ENCODE measurements around the gene SKAP1.
A peak's percentile ranks its signal among the peaks of the same experiment; 100 is the strongest.
"Not testable (repeated sequence)": the region's sequence is repeated elsewhere in the genome, so short reads cannot be mapped to it uniquely, and the experiment has no call there.

SKAP1 gene

DNA sequence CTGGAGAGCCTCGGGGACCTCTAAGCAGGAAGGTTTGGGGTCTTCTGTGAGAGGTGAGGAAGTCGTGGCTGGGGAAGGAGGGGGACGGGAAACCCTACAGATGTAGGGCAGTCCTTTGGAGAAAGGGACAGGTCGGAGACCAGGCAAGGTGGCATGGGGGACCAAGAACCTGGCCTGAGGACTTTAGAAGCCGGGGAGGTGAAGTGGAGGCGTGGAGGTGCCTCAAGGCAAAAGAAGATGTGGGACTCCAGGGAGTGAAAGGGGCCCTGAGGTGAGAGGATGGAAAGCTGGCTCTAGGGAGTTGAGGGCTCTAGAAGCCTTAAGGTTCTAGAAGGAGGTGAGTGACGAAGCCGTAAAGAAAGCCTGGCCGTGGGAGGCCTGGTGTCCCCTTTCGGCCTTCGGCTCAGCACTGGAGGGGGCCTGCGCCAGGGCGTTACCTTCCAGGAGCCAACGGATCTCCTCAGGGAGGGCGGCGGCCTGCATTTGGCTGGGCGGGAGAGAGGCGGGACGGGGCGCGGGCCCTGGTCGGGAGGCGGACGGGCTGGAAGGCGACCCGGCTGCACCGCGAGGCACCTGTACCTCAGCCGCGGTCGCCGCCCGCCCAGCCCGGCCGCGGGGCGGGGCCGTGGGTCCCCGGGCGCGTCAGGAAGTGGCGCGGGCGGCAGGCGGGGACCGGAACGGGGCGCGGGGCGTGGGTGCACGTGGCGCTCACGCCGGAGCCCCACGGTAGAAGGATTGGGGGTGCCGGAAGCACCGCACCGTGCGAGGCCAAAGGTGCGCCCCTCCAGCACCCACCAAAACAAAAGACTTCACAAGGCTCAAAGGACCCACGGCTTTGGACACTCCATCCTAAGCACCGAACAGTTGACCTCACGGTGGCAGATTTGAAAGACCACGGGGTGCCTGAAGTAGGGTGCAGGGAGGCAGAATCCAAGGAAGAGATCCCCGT lies at the start of gene SKAP1:
TSS of gene SKAP1 (minus strand) at position 577 of the 949 bp plus-strand sequence.
- no peak for DNase-seq

DNA sequence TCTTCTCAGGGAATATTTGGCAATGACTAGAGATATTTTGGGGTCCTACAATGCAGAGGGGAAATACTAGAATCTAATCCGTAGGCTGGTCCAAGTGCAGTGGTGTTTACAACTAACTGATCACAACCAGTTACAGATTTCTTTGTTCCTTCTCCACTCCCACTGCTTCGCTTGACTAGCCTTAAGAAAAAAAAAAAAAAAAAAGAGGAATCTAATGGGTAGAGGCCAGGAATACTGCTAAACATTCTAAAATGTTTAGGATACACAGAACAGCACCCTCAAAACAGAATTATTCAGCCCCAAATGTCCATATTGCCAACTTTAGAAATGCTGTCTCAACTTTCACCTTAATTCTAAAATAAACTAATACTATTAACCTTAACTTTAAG lies 49.0 kb upstream of the SKAP1 start:
- DNase-seq: no peak

DNA sequence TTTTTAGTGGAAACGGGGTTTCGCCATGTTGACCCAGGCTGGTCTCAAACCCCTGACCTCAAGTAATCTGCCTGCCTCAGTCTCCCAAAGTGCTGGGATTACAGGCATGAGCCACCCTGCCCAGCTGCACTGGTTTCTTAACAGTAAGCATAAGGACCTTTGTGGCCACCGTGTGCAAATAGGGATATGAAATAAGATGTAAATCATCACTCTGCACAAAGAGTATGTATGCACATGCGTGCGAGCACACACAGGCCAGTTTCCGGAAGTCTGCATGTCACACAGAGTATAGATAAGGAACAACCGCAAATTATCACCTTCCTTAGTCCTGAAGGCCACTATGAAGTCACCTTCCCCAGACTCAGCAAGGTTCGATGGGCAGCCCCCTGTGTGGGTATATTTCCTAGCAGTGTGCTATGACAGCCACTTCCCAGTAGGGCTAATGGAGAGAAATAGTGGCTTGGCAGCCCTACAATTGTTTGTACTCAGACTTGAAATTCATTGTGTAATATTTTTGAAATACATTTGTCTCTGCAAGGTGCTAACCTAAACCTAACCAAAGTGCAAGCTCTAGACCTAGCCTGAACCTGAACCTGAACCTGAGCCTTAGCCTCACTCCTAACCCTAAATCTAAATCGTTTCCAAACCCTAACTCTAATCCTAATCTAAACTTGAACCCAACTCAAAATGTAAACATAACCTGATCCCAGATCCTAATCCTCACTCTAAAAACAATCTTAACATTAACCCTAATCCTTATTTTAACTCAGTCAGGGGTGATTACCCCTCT lies 48.4 kb upstream of the SKAP1 start:
- no peak for DNase-seq

DNA sequence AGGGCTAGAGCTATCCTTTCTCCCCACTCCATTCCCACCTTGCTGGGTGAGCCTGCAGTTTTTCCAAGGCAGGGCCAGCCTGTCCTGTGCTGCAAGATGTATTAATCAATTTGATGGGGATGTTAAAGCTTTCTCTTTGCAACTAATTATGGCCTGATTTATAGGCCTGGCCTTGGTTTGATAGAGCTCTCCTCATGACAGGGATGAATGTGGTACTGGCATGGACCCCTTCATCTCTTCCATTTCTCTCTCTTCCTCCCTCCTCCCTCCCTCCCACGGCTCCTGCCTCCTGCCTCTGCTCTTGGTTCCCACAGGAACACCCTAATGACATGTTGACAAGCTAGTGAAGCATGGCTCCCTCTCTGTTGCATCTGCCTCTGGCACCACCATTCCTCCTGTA lies 47.2 kb upstream of the SKAP1 start:
- DNase-seq: peak; percentile 24 to 73 (median 39)

DNA sequence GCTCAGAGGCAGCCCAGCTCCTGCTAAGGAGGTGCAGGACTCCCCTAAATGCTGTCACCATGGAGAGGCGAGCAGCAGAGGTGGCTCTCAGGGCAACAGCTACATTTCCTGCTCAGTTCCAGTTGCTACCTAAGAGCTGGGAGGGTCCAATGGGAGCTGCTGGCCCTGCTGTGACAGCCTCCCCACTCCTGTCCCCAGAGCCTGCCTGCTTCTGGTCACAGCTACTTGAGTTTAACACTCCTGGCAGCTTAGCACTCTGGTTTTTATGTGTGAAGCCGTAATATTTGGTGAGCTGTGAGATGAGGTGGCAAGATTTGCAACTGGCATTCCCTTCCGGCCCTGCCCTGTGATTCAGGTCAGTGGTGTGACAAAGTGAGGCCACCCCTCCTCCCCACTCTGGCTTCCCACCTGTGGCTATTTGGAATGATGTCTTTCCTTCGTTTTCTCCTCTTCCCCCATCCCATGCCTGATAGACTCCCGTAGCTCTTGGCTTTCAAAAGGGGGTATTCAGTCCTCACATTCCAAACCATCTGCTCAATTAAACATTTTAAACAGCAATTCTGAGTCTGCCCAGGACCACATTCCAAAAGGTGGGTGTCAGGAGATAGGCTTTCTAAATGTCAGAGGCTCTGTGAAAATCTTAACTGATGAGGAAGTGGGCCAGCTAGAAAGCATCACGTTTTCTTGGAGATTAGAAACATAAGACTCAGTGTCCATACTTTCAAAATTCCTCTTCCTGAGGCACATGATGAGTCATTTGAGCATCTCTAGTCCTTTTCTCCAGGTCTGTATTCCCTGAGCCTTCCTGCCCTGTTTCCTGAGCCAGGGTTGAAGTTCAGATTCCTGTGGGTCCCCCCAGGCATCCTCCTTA lies 42.6 kb upstream of the SKAP1 start:
- peak; percentile 90 to 98 (median 92) for DNase-seq

DNA sequence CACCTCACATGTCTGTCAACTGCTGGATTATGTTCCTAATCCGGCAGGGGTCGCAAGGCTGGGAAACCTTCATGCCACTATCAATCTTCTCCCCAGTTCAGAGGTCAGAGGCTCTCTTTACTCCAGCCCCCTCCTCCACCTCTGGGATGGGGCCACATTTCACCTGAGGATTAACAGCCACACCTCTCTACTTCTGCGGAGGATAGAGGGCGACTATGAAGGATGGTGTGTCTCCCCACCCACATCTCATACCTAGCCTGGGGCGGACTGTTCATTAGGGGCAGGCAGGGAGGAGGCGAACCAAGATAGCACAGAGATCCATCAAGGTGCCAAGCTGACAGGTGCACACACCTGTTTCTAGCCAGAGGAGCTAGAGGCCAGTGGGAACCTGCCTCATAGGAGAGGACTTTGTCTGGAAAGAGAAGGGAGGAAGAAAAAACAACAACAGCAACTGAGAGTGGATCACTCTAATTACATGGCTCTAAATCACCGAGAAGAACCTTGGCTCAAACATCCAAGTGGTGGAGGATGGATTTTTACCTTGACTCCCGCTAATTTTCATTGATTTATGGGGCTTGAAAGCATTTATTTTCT lies 41.9 kb upstream of the SKAP1 start:
- DNase-seq: peak; percentile 90 to 98 (median 91)

DNA sequence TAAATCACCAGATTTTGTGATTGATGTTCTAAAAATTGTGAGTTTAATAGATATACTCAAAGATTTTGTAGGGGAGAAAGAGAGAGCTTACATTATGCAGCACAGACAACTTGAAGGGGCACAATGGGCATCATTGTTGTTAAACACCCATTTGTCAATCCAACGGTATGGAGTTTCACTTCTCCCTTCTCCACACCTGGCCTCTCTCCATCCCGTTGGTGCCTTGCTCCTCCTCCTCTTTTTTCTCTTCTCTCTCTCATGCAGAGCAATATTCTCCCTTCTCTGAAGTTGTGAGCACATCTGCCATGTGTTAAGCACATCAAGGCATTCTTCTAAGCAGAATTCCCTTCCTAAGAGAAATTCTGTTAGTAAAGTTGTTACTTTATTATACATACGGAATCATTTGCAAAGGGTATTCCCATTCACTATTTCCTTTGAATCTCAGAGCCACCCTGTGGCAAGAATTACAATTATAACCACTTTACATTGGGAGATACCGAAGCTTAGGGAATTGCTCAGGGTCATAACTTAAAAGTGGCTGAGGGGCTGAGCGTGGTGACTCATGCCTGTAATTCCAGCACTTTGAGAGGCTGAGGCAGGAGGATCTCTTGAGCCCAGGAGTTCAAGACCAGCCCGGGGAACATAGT lies 40.5 kb upstream of the SKAP1 start:
- DNase-seq: peak in 1 of 3 experiments; percentile 21

DNA sequence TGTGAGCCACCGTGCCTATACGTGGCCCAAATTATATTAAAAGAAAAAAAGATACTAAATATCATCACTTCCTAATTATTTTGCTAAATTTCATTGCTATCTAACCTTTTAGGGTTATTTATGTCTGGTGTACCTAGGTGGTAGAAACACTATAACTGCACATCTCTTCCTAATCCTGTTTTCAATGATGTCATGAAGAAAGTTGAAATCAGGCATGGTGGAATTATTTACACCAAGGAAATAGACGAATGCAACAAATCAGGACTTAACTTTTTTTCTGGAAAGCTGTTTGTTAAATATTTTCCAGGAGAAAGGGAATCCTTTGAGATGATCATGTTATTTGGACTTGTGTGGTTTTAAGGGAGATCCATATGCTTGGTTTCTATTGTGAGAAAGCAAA lies 39.2 kb upstream of the SKAP1 start:
- no peak for DNase-seq

DNA sequence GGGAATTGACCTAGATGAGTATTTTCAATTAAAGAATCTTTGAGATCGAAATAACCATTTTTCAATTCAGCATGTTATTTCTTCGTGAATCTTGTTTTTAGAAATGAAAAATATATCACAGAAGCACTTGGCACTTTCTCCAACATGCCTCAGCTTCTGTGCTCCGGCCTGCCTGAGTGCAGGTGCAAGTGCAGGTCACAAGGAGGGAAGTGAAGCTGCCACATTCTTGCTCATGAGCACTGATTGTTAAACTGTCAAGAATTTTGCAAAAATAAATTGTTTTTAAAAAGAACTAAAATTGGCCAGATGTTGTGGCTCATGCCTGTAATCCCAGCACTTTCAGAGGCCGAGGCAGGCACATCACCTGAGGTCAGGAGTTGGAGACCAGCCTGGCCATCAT lies 38.3 kb upstream of the SKAP1 start:
- DNase-seq: no peak

DNA sequence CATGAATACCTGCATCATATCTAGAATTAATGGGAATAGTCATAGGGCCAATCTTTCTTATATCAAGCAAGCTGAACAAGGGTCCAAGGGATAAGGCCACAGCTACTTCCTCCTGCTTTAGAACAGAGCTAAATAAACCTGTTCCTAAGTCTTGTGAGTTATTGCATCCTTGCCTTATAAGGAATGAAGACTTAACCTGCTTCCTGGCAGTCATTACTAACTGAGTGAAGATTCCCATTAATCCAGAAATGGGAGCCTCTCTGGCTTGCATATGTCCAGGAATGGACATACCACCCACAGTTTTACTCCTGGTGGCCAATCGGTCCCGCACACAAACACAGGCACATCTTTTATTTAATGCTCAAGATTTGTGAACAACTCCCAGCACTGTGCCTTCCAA lies 35.9 kb upstream of the SKAP1 start:
- DNase-seq: no peak

DNA sequence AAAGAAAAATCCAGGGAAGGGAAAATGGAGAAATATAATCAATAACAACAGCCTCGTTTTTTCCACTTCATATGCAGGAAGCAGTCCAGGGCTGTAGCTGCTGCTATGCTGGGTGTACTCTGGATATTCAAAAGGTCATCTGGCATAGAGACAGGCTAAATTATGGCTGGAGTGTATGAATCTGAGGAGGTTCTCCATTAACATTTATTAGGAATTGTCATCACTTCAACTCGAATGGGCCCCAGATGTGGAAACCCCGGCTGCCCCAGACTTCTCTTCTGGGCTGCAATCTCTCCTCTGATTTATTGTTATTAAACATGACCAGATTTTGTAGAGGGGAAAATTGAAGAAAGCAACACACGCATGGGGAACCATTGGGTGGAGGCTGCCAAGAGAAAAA lies 33.5 kb upstream of the SKAP1 start:
- no peak for DNase-seq

DNA sequence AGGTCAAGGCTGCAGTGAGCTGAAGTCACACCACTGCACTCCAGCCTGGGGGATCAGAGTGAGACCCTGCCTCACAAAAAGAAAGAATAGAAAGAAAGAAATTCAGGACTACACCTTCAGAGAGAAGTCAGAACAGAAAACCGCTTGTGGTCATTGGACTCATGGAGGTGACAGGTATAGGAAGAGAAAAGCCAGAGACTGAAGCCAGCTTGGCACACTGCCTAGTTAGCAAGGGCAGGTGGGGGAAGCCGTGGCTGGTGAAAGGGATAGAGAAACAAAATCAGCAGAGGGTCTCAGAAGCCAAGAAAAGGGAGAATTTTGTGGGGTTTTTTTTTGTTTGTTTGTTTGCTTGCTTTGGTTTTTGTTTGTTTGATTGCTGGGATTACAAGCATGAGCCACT lies 32.9 kb upstream of the SKAP1 start:
- peak; percentile 31 to 67 (median 54) for DNase-seq

DNA sequence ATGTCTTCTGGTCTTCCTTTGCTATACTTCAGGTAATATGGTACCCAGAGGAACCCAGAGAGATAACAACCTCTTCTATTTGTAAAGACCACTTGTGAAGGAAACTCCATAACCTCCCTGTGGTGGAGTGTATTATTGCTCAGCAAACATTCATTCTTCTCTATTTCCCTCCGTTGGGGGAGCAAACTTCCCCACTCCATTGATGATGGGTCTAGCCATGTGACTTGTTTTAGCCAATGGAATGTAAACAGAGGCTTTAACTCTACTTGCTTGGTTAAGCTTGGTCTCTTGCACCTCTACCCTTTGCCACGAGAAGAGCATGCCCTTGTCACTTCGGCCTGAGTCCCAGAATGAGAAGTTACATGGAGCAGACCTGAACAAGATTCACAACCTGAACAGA lies 30.0 kb upstream of the SKAP1 start:
- DNase-seq: peak in 1 of 3 experiments; percentile 77

DNA sequence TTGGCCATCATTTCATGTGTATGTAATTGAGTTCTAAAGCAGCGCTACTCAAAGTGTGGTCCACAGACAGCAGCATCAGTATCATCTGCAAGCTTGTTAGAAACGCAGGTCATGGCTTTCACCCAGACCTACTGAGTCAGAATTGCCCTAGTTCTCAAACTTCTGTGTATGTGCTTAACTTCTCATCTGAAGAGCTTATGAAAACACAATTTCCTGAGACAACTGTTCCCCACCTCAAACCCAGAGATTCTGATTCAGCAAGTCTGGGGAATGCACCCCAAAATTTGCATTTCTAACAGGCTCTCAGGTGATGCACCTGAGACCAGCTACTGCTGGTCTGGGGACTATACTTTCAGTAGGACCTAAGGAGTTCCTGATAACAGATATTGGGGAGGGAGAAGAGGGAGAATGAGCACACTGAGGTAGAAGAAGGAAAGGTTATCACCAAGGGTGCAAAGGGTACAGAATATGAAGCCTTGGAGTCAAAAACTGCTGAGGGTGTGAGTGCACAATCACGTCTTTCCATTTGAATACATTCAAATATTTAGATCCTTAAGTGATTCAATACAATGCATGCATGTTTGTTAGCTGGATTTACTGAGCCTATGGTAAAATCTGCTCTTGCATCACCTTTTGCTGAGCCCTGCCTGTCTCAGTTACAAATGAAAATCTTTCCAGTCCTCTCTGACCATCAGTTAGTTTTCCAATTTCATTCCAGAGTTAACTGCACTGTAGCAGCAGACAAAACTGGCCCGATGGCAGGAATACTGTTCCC lies 29.2 kb upstream of the SKAP1 start:
- no peak for DNase-seq

DNA sequence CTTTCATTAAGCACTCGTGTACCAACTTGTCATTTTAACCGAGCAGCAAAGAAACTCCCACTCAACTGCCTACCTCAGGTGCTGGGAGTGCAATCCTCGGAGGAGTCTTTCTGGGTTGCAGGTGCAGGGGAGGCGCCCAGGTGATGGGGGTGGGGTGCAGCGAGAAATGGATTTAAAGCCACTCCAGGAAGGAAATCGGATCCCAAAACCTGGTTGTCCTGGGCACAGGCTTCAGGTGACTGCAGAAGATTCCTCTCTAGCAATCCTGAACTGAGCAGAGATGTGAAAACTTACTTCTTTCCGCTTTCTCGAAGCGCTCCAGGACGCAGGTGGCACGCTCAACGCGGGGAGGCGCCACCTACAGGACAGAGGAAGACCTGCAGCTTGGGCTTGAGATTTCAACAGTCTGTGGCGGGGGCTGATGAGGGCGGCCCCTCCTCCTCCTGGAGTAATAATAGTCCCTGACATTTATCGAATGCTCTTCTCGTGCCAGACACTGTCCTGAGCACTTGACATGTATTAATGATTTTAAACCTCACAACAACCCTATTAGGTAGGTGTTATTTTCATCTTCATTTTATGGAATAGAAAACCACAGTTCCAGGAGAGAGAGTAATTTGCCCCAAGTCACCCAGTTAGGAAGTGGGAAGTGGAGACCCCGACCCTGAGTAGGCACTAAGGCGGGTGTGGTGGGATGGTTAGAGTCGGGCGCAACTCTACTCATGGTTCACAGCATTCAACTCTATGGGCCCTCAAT lies 27.2 kb upstream of the SKAP1 start:
- DNase-seq: peak; percentile 24 to 84 (median 56)

DNA sequence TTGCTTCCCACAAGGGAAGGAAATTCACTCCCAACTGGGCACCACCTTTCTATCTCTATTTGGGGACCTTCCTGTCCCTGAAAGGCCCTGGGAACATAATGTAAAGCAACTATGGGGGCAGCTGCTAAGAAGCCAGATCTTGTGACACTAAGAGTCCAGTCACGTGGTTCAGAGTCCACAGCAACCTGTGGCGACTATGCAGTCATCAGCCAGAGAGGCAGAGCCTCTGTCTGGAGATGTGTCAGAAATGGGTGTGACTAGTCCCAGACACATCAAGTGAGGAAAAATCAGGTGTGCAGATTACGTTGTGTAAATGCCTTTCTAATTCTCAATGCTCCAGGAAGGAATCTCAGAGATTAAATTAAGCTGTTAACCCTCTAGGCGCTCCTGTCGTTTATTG lies 26.6 kb upstream of the SKAP1 start:
- DNase-seq: peak in 1 of 3 experiments; percentile 74

DNA sequence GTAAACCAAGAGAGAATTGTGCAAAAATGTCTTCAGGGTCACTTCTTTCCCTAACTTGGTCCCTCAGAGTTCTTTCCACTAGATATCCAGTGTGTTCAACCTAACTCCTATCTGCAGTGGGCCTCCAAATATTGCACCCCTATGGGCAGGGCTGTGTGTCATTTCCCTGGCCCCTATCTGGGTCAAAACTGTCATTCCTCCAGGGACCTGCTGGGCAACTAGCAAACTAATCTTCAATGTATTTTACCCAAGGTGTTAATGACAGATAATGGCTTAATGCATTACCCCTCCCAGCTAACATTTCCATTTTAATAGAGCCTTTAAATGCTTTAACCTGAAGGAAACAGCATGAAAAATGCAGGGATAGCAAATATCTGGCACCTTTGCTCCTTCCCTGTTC lies 25.8 kb upstream of the SKAP1 start:
- DNase-seq: no peak

DNA sequence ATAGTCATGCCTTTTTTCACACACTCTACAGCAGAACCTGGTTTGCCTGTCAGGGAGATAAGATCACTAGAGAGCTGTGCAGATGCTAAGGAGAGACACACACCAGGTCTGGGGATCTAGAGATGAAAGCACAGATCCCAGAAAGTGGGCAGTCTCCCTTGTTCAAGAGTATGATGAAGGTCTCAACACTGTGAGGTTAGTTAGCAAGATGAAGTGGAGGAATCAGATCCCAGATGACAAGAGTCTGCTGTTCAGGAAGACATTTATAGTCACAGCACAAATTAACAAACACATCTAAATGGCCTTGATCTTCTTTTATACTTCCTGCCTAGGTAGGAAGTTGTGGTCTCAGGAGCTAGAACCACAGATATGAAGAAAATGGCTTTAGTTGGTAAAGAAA lies 23.4 kb upstream of the SKAP1 start:
- no peak for DNase-seq

DNA sequence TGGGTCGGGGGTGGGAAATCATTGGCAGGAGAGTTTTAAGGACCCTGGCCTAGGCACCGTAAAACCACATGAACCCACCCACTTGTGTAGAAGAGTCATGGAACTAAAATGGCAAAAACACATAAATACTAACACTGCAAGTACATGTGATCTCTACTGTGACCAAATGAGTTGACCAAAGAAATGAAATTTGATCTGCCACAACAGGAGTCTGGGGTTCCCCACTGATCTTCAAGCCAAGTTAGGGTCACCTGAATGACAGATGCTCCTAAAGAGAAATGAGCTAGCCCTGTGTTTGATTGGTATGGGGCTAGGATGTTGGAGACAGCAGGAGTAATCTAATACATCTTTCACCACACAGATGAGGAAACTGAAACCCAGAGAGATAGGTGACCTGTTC lies 21.5 kb upstream of the SKAP1 start:
- DNase-seq: no peak

DNA sequence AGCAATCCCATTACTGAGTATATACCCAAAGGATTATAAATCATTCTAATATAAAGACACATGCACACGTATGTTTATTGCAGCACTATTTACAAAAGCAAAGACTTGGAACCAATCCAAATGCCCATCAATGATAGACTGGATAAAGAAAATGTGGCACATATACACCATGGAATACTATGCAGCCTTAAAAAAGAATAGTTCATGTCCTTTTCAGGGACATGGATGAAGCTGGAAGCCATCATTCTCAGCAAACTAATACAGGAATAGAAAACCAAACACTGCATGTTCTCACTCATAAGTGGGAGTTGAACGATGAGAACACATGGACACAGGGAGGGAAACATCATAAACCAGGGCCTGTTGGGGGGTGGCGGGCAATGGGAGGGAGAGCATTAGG lies 19.3 kb upstream of the SKAP1 start:
- not testable (repeated sequence) for DNase-seq
